ENCODE results near the gene ARHGEF4.

DNA sequence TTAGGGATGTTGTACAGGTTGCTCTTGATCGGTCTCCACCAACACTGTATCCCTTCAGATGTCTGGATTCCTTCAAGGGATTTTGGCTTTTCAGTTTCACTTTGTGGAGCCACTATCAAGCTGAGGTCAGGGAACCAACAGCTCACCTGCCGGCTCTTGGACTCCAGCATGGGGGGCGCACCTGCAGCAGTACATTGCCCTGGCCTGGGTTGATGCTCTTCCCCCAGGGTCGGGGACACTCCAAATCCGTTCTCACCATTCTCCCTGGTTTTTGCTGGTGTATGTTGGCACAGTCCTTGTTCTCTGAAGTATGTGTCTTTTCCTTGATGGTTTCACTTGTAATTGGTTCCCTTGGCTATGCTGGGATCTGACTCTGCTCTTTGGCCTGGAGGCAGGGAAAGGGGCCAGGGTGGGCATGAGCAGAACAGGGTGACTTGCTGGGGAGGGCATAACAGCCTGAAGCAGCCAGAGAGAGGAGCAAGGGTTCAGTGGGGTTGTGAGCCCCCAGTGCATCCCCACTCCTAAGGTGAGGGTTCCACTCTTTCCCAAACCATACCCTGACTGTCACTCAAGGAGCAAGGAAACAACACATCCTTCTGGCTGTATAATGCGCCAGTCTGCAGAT is 5.1 kb downstream of the ARHGEF4 start:
- TF ChIP-seq, protein P1, sequence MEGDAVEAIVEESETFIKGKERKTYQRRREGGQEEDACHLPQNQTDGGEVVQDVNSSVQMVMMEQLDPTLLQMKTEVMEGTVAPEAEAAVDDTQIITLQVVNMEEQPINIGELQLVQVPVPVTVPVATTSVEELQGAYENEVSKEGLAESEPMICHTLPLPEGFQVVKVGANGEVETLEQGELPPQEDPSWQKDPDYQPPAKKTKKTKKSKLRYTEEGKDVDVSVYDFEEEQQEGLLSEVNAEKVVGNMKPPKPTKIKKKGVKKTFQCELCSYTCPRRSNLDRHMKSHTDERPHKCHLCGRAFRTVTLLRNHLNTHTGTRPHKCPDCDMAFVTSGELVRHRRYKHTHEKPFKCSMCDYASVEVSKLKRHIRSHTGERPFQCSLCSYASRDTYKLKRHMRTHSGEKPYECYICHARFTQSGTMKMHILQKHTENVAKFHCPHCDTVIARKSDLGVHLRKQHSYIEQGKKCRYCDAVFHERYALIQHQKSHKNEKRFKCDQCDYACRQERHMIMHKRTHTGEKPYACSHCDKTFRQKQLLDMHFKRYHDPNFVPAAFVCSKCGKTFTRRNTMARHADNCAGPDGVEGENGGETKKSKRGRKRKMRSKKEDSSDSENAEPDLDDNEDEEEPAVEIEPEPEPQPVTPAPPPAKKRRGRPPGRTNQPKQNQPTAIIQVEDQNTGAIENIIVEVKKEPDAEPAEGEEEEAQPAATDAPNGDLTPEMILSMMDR (IDR thresholded peaks at IDR 0.05; ENCODE audit: low read length) = no peak
- TF ChIP-seq EZH2phosphoT487 (IDR thresholded peaks at IDR 0.05; ENCODE audit: low read length) (no peak), EZH2 (optimal IDR thresholded peaks at IDR 0.05; ENCODE audit: low read depth, low read length) (no peak)
